GM19463 (cell line): ENCODE data around the gene METTL8.
"Not testable (repeated sequence)": the region's sequence is repeated elsewhere in the genome, so short reads cannot be mapped to it uniquely, and the experiment has no call there.

Source experiments
- ATAC-seq: cut with Tn5 transposase; IDR thresholded peaks from one replicate; pipeline ENCODE4 v1.9.1; 2021; ENCODE audit warnings: mild to moderate bottlenecking, moderate library complexity; ENCODE audit not compliant: unreplicated experiment

The METTL8 gene

DNA sequence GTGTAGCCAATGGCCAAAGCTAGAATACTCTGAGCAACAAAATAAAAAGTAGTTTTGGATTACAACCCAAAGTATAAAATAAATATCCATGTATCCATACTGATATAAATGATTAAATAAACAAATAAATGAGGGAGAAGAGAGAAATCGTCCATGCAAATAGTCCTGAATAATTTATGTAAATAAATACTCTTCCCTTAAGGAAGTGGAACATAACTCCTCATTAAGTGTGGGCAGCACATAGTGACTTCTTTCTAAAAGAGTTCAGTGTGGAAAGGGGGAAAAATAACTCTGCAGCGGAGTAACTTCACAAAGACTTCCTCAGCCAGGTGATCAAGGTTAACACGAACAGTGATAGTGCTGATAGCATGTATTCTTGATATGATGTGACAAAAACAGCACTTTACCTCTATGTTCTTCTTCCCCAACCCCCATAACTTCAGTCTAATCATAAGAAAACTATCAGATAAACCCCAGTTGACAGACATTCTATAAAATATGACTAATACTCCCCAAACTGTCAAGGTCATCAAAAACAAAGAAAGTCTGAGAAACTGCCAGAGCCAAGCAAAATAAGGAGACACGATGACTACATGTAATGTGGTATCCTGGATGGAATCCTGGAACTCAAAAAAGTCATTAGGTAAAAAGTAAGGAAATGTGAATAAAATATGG is 30.7 kb downstream of the METTL8 start:
- ATAC-seq: no peak

DNA sequence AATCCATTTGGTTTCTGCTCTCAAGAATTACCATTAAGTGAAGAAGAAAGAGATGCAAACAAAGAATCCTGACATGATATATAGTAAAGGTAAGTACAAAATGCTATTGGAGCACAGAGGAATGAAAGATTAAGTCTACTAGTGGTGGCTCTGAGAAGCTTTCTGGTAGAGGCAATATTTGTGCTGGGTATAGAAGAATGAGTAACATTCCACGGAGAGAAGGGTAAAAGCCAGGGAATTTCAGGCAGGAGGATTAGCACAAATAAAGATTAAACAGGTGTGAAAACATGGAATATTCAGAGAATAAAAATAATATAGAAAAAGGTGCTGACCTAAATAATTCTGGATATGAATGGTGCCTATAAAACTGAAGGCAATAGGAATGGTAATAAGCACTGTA is 31.8 kb downstream of the METTL8 start:
- ATAC-seq: no peak

GRCh38 chr2:171400395-171400794 is 33.4 kb downstream of the METTL8 start:
- no peak for ATAC-seq

DNA sequence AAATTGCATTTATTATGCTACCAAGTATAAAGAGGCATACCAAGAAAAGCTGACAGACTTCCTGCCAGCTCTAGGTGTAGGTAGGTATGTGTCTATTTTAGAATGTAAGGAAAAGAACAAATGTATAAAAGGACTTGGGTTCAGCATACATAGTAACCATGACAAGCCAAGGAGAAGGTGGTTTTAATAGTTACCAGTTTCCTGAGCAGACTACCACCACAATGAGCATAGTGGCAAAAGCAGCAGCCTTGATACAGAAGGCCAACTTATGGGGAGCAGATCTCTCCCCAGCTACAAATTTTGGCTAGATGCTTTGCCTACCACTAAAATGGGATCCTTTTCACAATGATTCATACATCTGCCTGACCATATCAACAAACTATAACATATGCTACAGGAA is 34.5 kb downstream of the METTL8 start:
- ATAC-seq: no peak

DNA sequence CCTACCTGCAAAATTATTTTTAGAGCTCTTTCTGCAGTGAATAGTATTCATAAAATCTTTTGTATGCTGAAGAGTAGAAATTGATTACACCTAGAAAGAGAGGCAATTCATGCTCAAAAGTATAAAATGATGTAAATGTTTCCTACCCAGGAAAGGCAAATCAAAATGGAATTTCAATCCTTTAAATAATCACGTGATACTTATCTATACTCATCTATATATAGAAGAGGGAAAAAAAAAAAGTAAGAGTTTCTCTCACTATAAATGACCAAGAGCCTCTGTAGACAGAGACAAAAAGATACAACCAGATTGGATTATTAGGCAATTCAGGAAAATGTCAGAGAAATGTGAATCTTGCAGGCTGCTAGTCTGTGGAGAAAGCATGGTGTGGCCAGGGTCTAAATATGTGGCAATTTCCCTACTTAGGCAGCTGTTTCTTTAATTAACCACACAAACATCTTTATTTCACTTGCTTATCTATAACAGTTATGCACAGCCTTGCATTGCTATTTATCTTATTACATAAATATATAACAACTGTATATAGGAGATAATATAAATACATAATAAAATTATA is 39.5 kb downstream of the METTL8 start:
- no peak for ATAC-seq

GRCh38 chr2:171393487-171393886 is 40.3 kb downstream of the METTL8 start:
- no peak for ATAC-seq

DNA sequence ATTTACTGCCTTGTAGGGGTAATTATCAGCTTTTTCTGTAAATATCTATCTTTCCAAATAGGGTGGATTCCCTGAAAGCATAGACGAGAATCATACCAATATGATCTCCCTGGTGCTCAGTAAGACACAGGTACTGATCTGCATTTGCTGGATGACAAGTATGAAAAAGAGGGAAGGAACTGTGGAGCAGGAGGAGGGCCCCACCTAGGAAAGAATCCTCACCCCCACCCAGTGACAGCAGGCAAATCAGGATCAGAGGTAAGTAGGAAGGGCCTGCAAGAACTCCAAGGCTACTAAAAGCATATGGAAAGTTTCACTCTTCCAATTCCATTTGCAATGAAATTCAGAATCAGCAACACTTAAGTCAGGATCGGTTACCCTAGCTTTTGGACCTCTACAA is 42.3 kb downstream of the METTL8 start:
- ATAC-seq: no peak

GRCh38 chr2:171390941-171391516 is 42.8 kb downstream of the METTL8 start:
- no peak for ATAC-seq

GRCh38 chr2:171389780-171390179 is 44.0 kb downstream of the METTL8 start:
- ATAC-seq: peak; percentile 9

GRCh38 chr2:171389325-171389724 is 44.5 kb downstream of the METTL8 start:
- peak; percentile 74 for ATAC-seq

DNA sequence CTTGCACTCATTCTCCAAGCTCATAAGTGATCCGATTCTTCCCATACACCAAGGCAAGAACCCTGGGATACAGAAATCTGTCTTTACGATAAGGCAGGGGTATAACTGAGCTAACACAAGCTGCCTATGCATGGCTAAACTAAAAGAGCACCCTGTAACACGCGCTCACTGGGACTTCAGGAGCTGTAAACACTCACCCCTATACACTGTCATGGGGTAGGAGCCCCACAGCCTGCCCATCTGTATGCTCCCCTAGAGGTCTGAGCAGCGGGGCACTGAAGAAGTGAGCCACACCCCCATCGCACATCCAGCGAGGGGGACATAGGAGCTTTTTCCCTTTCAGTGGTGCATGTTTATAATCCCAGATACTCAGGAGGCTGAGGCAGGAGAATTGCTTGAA is 46.7 kb downstream of the METTL8 start:
- ATAC-seq: no peak

GRCh38 chr2:171386627-171387026 is 47.2 kb downstream of the METTL8 start:
- ATAC-seq: no peak

DNA sequence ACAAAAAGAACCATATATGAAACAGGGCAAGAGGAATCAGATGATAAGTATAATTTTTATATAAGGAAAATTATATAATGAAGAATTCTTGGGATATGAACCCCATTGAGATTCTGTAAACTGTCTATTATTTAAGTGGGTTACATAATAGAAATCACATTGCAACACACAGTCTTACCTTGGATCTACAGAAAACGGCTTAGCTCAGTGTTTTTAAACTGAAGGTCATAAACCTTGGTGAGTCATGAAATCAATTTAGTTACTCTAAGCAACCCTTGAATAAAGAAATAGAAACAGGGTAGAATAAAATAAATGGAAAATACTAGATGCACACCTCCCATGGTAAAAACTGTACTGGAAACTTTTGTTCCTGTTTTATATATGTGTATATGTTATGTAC is 50.7 kb downstream of the METTL8 start:
- ATAC-seq: no peak

DNA sequence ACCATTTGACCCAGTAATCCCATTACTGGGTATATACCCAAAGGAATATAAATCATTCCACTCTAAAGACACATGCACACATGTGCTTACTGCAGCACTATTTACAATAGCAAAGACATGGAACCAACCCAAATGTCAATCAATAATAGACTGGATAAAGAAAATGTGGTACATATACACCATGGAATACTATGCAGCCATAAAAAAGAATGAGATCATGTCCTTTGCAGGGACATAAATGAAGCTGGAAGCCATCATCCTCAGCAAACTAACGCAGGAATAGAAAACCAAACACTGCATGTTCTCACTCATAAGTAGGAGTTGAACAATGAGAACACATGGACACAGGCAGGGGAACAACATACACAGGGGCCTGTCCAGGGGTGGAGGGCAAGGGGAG is 51.6 kb downstream of the METTL8 start:
- not testable (repeated sequence) for ATAC-seq

- ATAC-seq: not testable (repeated sequence)
Observed at GRCh38 chr2:171377852-171378251, 55.9 kb downstream of the METTL8 start.

GRCh38 chr2:171367692-171368091 is 66.1 kb downstream of the METTL8 start:
- no peak for ATAC-seq

DNA sequence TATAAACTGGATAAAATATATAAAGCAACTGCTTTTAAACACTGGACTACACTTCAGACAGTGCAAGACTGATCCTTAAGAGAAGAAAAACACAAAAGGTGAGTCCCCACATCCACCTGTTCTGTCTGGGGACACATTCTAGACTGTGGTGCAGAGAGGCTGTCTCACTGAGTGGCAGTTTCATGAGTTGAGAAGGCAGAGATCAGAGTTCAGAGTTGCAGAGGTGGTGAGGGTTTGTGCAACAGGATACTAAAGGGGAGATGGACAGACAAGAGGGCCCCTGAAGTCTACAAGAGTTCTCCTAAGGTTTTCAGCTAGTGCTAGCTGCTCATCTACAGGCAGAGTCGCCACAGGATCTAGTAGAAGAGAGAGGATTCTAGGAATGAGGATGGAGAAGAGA is 68.0 kb downstream of the METTL8 start:
- ATAC-seq: no peak

DNA sequence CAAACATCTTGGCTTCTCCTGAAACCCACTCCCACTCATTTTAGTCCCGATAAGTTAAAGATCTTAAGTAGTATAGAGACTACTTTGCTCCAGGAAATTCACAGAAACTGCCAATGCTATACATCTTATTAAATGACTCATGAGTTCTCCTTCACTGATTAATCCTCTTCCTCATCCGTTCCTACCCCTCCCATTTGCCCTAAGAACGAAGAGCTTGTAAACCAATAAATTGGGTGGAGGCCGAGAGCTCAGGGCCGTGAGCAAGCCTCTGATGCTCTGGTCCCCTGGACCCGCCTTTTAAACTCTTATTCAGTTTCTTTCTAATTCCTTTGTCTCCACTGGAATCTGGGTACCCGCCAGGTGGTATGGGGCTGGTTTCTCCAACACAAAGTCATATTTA is 68.6 kb downstream of the METTL8 start:
- ATAC-seq: no peak

- ATAC-seq: no peak
Observed at GRCh38 chr2:171362396-171362795, 71.4 kb downstream of the METTL8 start.

- no peak for ATAC-seq
Observed at GRCh38 chr2:171360905-171361304, 72.9 kb downstream of the METTL8 start.

DNA sequence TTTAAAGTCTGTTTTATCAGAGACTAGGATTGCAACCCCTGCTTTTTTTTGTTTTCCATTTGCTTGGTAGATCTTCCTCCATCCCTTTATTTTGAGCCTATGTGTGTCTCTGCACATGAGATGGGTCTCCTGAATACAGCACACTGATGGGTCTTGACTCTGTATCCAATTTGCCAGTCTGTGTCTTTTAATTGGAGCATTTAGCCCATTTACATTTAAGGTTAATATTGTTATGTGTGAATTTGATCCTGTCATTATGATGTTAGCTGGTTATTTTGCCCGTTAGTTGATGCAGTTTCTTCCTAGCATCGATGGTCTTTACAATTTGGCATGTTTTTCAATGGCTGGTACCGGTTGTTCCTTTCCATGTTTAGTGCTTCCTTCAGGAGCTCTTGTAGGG is 80.0 kb downstream of the METTL8 start:
- ATAC-seq: not testable (repeated sequence)

GRCh38 chr2:171348056-171348455 is 85.7 kb downstream of the METTL8 start:
- no peak for ATAC-seq
